NCI-H2196 treated with DMSO at 0.1 percent for 48 hours (cell line): ENCODE measurements around the gene MSS51.
"Not testable (repeated sequence)": the region's sequence is repeated elsewhere in the genome, so short reads cannot be mapped to it uniquely, and the experiment has no call there.

ENCODE experiments used
- DNase-seq: peaks from one replicate; lab custom pipeline; 2025; ENCODE audit not compliant: unreplicated experiment; lab: John Stamatoyannopoulos, UW

The MSS51 gene

DNA sequence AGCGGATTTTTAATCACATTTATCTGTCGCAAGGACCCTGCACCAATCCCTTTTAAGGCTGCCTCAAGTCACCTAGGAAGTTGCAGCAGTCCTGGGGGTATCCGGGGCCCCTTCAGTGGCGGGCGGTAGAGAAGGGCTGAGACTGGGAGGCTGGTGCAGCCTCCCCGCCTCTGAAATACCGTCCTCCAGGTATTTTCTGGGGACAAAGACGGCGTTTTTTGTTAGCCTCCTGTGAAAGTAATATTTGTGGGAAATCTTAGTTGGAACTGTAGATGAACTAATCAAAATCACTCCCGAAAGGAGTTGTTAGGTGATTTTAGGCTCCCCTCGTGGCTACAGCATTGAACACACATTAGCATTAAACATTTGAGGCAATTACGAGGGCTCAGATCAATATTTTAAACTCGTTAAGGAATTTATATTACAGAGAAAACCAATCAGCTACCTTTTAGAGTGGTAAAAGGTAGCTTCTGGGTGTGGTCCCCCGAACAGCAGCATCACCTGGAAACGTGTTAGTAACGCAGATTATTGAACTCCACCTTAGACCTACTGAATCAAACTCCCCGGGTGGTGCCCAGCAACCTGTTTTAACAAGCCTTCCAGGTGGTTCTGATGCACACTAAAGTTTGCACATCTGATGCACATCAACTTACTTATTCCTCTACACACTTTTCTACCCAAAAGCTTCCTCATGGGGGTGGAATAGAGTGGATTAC, 19.0 kb downstream of the MSS51 start:
- DNase-seq = no peak

DNA sequence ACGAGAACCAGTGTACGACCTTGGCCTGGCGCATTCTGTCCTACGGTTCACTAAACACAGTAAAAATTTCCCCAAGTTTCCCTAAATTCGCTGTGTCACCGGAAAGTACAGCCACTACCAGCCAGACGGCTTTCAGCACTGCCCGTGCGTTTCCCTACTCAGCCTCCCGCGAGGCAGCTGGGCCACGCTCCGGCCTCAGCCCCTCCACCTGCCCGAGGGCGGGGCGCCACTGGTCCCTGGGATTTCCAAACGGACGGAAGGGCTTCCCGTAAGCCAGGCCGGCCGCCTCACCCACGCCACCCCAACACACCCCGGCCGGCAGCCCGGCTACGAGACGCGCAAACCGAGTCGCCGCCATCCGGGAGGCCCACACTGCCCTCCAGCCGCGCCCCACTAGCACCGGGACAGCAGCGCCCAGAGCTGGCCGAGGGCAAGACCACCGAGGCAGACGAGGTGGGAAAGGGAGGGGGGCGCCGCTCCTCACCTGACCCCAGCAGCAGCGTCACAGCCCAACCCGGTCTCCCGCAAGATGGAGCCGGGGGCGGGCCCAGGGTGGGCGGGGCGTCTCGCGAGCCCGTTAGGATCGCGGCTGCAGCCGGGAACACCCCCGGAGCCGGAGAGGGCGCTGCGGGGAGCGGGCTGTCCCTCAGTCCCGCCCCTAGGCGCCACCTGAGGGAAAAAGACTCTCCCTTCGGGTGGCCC, 19.7 kb downstream of the MSS51 start, which contains the start of gene ANXA7:
TSS of gene ANXA7 (minus strand) at position 531 of the 702 bp plus-strand sequence. CDS start 13,202 bp downstream, outside the sequence.
- peak; percentile 69 for DNase-seq

DNA sequence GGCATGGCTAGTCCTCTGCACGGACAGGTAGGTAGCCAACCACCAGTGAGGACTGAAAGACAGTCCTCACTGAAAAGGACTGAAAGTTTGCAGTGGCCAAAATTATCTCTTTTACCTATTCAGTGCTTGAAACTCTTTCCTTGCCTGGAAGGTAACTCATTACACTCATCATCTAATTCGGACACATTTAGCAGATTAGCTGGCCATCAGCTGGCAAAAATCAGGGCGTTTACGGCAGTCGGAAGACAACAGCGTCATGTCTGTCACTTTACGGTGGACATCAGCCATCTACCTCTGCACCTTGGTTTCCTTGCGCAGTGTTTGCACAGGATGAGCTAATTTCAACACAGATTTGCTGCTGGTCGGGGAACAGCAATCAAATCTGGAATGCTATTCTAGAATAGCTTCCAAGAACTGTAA, 20.2 kb downstream of the MSS51 start:
- peak; percentile 5 for DNase-seq

DNA sequence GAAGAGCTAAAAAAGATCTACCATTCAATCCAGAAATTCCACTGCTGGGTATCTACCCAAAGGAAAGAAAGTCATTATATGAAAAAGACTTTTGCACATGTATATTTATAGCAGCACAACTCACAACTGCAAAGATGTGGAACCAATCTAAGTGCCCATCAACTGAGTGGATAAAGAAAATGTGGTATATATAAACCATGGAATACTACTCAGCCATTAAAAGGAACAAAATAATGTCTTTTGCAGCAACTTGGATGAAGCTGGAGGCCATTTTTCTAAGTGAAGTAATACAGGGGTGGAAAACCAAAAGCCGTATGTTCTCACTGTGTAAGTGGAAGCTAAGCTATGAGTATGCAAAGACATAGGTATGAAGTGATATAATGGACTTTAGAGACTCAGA, 22.5 kb downstream of the MSS51 start:
- no peak for DNase-seq

DNA sequence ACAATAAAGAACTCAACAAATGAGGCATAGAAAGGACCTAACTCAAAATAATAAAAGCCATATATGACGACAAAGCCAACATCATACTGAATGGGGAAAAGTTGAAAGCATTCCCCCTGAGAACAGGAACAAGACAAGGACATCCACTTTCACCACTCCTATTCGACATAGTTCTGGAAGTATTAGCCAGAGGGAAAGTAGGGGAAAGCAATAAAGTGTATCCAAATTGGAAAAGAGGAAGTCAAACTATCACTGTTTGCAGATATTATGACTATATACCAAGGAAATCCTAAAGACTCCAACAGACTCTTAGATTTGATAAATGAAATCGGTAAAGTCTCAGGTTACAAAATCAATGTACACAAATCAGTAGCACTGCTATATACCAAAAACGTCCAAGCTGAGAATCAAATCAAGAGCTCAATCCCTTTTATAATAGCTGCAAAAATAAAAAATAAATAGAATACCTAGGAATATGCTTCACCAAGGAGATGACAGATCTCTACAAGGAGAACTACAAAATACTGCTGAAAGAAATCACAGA, 24.3 kb downstream of the MSS51 start:
- no peak for DNase-seq

DNA sequence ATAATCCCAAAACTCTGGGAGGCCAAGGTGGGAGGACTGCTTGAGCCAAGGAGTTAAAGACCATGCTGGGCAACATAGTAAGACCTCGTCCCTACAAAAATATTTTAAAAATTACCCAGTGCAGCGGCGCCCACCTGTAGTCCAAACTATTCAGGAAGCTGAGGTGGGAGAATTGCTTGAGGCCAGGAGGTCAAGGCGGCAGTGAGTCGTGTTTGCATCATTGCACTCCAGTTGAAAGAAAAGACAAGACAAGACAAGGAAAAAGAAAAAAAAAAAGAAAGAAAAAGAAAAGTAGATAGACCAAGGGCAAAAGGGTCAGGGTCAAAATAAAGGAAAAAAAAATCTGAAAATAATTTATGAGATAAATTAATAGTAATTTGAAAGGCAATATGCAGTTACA, 25.3 kb downstream of the MSS51 start:
- DNase-seq = no peak

DNA sequence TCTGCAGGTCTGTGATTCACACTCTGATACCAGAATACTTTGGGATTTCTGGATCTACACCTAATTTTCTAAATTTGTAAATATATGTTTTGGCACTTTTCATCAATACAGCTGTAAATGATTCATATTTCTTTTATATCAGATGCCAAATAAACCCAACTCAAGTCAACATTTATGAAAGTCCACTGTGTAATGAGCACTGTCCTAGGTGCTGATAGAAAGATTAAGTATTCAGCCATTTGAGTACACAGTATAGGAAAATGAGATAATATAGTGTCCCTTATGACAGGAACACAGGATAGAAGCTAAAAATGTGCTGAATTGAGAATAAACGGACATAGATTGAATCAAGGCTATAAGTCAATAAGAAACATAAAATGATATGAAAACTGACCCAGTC, 25.9 kb downstream of the MSS51 start:
- no peak for DNase-seq

DNA sequence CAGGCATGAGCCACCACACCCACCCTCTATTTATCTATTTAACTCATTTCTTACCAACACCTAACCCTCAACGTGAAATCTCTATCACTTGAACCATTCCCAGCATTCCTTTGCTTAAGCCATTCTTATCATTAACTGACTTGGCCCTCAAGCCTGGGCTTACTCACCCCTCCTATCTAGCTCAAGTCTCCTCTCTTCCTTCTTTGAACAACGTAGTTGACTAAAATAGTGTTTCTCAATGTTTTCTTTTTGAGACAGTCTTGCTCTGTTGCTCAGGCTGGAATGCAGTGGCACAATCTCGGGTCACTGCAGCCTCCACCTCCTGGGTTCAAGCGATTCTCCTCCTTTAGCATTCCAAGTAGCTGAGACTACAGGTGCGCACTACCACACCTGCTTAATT, 26.5 kb downstream of the MSS51 start:
- no peak for DNase-seq

DNA sequence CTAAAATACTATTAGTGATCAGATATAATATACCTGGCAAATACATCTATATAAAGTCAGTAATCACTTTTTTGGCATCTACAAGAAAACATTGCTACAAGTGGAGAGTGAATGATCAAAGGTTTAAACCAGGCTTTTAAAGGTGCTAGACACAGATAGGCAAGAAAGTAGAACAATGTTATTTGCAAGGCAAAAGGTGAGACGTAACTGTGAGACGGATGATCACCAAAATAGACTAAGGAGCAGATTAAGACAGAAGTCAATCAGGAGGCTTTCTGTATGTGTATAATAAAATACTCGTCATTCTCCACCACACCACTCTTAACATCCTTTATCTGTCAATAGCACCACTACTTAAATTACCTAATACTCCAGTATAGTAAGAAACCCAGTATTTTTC, 27.8 kb downstream of the MSS51 start:
- no peak for DNase-seq

DNA sequence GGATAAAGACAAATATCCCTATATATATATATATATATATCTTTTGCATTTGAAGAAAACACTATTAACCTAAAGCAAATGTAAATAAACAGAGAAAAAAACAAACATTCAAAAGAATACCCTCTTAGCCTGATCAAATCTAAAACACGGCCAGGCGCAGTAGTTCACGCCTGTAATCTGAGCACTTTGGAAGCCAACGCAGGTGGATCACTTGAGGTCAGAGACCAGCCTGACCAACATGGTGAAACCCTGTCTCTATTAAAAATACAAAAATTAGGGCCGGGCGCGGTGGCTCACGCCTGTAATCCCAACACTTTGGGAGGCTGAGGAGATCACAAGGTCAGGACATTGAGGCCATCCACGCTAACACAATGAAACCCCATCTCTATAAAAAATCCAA, 28.7 kb downstream of the MSS51 start:
- no peak for DNase-seq

DNA sequence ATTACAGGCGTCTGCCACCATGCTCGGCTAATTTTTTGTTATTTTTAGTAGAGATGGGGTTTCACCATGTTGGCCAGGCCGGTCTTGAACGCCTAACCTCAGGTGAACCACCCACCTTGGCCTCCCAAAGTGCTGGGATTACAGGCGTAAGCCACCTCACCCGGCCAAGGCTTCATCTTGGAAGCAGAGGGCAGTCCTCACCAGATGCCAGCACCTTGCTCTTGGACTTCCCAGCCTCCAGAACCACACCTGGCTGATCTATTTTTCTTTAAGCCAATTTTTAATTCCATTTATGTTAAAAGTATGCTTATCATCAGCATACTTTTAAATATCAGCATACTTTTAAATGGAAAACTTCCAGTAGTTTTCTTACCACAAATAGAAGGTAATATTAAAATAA, 31.7 kb downstream of the MSS51 start:
- DNase-seq = no peak

DNA sequence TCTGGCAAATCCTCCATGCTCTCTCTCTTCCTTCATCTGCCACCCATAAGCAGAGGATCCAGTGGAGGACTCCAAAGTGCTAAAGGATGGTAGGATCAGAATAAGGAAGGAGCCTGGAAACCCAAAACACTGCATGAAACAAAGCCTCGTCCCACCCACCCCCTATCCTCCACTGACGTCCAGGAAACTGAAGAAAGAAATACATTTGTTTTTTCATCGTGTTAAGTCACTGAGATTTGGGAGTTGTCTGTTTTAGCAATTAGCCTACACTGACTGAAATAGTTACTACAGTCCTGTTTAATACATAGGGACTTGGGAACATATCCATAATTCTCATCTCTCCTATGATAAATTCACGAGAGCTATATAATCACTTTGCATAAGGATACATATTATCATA, 34.3 kb downstream of the MSS51 start:
- no peak for DNase-seq

DNA sequence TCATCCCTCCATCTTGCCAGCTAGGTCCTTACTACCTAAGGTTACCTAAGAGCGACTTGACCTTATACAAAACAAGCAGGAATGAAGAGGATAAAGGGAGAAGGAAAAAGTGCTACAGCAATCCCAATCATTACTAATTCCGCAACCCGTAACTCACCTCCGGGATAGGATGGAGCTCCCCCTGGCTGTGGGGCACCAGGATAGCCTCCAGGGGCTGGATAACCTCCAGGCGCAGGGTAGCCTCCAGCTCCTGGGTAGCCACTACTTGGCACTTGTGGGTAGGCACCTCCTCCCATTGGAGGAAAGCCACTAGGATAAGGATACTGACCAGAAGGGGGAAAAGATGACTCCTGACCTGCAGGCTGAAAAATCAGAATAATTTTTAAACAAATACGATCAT, 35.3 kb downstream of the MSS51 start:
- DNase-seq = no peak

DNA sequence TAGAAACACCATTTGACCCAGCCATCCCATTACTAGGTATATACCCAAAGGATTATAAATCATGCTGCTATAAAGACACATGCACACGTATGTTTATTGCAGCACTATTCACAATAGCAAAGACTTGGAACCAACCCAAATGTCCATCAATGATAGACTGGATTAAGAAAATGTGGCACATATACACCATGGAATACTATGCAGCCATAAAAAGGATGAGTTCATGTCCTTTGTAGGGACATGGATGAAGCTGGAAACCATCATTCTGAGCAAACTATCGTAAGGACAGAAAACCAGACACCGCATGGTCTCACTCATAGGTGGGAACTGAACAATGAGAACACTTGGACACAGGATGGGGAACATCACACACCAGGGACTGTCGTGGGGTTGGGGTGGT, 39.0 kb downstream of the MSS51 start:
- DNase-seq = not testable (repeated sequence)

DNA sequence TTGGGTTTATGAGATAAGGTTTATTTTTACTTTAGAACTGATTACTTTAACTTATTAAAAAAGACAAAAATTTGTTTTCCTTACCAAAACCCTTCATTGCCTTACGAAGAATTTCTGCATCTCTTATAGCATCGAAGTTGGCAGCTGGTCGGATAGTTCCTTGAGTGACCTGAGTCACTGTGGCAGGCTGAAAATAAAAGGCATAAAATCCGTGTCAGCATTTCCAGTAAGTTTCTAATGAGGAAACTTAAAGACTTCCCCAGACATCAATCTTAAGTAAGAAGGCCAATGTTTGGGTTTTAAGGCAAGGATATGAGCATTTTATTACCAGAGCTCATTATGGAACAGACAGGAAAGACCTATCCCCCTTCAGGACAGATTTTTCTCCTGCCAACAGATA, 45.1 kb downstream of the MSS51 start:
- no peak for DNase-seq

DNA sequence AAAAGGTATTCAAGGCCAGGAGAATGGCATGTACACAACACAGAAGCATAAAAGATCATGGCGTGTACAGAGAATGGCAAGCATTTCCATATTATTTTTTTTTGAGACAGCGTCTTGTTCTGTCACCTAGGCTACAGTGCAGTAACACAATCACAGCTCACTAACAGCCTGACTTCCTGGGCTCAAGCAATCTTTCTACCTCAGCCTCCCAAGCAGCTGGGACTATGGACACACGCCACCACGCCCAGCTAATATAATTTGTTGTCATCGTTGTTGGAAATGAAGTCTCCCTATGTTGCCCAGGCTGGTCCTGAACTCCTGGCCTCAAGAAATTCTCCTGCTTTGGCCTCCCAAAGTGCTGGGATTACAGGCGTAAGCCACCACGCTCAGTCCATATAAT, 46.8 kb downstream of the MSS51 start:
- DNase-seq = no peak

DNA sequence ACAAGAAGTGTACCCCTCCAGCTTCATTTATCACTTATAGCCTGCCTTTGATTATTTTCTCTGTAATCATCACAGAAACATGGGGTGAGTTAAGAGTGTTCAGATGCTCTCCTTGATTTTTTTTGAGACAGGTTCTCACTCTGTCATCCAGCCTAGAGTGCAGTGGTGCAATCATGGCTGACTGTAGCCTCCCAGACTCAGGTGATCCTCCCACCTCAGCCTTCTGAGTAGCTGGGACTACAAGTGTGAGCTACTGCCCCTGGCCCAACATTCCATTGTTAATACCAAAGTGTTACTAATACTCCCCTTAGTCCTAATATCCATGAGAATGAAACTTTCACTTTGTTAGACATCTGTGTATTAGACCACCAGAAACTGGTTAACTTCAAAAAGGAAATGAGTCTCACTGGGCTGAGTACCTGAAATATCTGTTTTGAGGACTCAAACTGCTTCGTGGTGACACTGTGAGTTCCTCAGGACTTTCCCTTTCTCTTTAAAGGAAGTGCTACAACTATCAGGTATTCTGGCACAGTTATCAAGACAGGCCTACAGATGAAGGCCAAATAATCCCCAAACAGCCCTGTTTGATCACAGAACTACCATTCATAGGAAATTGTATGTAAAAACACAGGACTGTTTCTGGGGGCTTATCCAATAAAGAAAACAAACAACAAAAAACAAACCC, 54.2 kb downstream of the MSS51 start:
- DNase-seq = no peak

DNA sequence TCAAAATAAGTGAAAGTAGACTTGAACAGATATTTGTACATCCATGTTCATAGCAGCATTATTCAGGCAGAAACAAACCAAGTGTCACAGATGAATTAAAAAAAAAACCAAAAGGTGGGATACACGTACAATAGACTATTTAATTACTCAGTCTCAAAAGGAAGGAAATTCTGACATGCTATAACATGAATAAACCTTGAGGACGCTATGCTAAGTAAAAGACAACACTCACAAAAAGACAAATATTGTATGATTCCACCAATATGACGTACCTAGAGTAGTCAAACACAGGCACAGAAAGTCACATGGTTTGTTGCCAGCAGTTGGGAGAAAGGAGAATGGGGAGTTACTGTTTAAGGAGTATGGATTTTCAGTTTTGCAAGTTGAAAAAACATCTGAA, 56.7 kb downstream of the MSS51 start:
- no peak for DNase-seq
